ENCODE measurements around the gene RMND5B. TPM values are rescaled to one million over a fixed set of nuclear protein-coding genes. Genes with fewer than 3 reads are reported as not detected.

Gene RMND5B
- total and polyA plus RNA-seq, 2 experiments from 2014 or later: 57.2 to 58.8 TPM

DNA sequence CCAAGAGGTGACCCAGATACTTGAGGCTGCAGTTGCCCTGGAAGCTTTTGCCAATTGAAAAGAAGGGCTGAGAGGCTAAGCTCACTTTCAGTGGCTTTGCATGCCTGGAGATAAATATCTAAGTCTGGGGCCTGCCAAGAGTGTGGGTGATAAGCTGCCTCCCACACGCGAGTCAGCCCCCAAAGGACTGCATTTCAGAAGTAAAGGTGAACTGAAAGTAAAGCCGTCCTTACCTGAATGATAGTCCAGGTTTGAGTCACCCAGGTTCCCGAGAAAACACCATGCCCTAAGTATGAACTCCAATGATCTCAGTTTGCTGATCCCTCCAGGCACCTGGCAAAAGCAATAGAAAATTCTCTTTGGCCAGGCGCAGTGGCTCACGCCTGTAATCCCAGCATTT lies 40.0 kb upstream of the RMND5B start:
- Histone ChIP-seq H3K4me1 (ENCODE audit: low read depth) (no peaks in the 10 kb centered on the region), H3K9me3 (ENCODE audit: low read depth) (no peaks in the 10 kb centered on the region), H3K4me3 (no peak overlapping the region), H3K36me3 (no peaks in the 10 kb centered on the region), H3K27ac (no peak overlapping the region), H3K27me3 (no peaks in the 10 kb centered on the region)
- no peak for DNase-seq (ENCODE audit: low read depth in 1 of 2, low spot score in 1 of 2)
- TF ChIP-seq, protein P1, sequence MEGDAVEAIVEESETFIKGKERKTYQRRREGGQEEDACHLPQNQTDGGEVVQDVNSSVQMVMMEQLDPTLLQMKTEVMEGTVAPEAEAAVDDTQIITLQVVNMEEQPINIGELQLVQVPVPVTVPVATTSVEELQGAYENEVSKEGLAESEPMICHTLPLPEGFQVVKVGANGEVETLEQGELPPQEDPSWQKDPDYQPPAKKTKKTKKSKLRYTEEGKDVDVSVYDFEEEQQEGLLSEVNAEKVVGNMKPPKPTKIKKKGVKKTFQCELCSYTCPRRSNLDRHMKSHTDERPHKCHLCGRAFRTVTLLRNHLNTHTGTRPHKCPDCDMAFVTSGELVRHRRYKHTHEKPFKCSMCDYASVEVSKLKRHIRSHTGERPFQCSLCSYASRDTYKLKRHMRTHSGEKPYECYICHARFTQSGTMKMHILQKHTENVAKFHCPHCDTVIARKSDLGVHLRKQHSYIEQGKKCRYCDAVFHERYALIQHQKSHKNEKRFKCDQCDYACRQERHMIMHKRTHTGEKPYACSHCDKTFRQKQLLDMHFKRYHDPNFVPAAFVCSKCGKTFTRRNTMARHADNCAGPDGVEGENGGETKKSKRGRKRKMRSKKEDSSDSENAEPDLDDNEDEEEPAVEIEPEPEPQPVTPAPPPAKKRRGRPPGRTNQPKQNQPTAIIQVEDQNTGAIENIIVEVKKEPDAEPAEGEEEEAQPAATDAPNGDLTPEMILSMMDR (IDR thresholded peaks at IDR 0.05; ENCODE audit: low read depth, low read length): no peak

DNA sequence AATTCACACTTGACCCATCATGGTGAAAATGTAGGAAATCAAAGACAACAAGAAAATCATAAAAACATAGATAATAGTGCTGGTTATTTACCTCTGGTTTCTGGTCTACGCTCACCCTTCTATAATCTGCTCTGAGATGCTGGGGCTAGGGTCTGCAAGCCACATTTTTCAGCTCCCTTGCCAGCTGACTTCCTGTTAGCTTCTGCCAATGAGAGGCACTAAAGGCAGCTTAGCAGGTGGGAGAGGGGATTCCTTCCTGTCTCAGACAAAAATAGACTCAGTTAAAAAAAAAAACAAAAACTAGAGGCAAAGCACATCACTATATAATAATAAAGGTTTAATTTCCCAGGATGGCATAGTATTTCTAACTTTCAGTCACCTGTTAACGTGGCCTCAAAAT lies 37.7 kb upstream of the RMND5B start:
- H3K36me3 ChIP-seq: no peaks in the 10 kb centered on the region
- DNase-seq (ENCODE audit: low read depth in 1 of 2, low spot score in 1 of 2): no peak
- H3K4me3 ChIP-seq: no peak overlapping the region
- H3K9me3 ChIP-seq (ENCODE audit: low read depth): no peaks in the 10 kb centered on the region
- no peak overlapping the region for H3K27ac ChIP-seq
- H3K4me1 ChIP-seq (ENCODE audit: low read depth): no peaks in the 10 kb centered on the region
- TF ChIP-seq, protein P1 (IDR thresholded peaks at IDR 0.05; ENCODE audit: low read depth, low read length): no peak
- H3K27me3 ChIP-seq: no peaks in the 10 kb centered on the region

DNA sequence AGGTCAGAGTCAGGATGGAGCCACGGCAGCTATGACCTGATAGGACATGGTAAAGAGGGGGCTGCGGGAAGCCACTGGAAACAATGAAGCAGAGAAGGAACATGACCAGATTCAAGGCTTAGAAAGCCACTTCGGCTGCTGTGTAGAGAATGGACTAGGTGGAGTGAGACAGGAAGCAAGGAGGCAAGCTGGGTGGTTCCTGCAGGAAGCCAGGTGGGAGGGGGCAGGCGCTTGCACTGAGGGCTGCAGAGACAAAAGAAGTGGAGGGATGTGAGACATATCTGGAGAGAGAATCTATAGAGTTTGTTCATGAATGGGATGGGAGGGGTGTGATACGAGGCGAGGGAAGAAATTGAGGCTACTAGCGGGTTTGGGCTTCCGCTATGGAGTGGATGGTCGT lies 36.5 kb upstream of the RMND5B start:
- no peak for DNase-seq (ENCODE audit: low read depth in 1 of 2, low spot score in 1 of 2)
- Histone ChIP-seq H3K9me3 (ENCODE audit: low read depth) (no peaks in the 10 kb centered on the region), H3K27me3 (no peaks in the 10 kb centered on the region), H3K27ac (no peak overlapping the region), H3K4me1 (ENCODE audit: low read depth) (no peaks in the 10 kb centered on the region), H3K4me3 (no peak overlapping the region), H3K36me3 (no peaks in the 10 kb centered on the region)
- TF ChIP-seq, protein P1 (IDR thresholded peaks at IDR 0.05; ENCODE audit: low read depth, low read length): no peak

DNA sequence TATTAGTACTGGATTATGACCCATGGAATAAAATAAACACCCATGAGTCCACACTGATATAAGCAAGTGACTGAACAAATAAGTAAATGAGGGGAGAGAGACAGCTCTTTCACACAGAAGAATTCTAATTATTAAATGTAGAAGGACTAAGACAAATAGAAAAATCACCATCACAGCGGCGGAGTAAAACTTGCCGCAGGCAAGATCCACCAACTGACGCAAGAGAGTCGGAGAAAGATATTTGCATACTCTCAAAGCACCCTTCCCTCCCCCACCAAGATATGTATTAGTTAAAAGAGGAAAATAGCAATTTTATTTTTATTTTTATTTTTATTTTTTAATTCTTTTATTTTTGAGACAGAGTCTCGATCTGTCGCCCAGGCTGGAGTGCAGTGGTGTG lies 32.1 kb upstream of the RMND5B start:
- H3K27ac ChIP-seq: no peak overlapping the region
- no peaks in the 10 kb centered on the region for H3K36me3 ChIP-seq

DNA sequence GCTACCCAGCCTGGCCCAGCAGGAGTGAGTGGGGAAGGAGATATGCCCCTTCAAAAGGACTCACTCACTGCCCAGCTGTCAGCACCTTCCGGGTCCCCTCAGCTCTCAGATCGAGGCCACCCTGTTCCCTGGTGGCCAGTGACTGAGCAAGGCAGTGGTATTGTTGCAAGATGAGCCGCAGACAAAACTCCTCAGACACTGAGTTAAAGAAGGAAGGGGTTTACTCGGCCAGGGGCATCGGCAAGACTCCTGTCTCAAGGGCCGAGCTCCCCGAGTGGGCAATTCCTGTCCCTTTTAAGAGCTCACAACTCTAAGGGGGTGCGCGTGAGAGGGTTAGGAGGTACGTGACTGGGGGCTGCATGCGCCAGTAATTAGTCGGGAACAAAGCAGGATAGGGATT lies 27.2 kb upstream of the RMND5B start:
- Histone ChIP-seq H3K9me3 (ENCODE audit: low read depth) (no peaks in the 10 kb centered on the region), H3K4me1 (ENCODE audit: low read depth) (no peaks in the 10 kb centered on the region), H3K36me3 (no peaks in the 10 kb centered on the region), H3K27me3 (no peaks in the 10 kb centered on the region), H3K27ac (no peak overlapping the region), H3K4me3 (no peak overlapping the region)
- TF ChIP-seq, protein P1 (IDR thresholded peaks at IDR 0.05; ENCODE audit: low read depth, low read length): no peak
- no peak for DNase-seq (ENCODE audit: low read depth in 1 of 2, low spot score in 1 of 2)

More for the DNA sequence above, 32.1 kb upstream of the RMND5B start:
- TF ChIP-seq, protein P1 (IDR thresholded peaks at IDR 0.05; ENCODE audit: low read depth, low read length): no peak
- H3K4me3 ChIP-seq: no peak overlapping the region
- H3K9me3 ChIP-seq (ENCODE audit: low read depth): no peaks in the 10 kb centered on the region
- H3K4me1 ChIP-seq (ENCODE audit: low read depth): no peaks in the 10 kb centered on the region
- DNase-seq (ENCODE audit: low read depth in 1 of 2, low spot score in 1 of 2): no peak
- H3K27me3 ChIP-seq: no peaks in the 10 kb centered on the region

DNA sequence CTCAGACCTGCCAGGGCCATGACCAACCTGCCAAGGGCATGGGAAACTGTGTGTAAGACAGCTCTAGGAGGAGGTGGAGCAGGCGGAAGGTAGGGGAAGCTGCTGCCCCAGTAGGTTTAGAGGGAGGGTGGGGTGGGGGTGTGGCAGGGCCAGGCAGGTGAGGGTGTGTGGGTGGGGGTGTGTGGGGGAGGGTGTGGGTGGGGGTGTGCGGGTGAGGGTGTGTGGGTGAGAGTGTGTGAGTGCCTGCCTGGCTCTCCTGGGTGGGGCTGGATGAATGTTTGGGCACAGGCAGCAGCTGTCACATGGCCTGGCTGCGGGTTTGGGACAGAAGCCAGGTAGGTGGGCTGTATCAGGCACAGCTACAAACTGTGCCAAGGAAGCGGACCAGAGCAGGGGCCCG lies 26.3 kb upstream of the RMND5B start:
- Histone ChIP-seq H3K9me3 (ENCODE audit: low read depth) (no peaks in the 10 kb centered on the region), H3K4me1 (ENCODE audit: low read depth) (no peaks in the 10 kb centered on the region), H3K4me3 (no peak overlapping the region), H3K27ac (no peak overlapping the region), H3K36me3 (no peaks in the 10 kb centered on the region), H3K27me3 (no peaks in the 10 kb centered on the region)
- no peak for DNase-seq (ENCODE audit: low read depth in 1 of 2, low spot score in 1 of 2)
- TF ChIP-seq, protein P1 (IDR thresholded peaks at IDR 0.05; ENCODE audit: low read depth, low read length): no peak
